Liver (tissue), 3 donors: Measurements from ENCODE around the gene ERICH6.

Experiments
- HNF4A ChIP-seq, 2 donors: conservative IDR thresholded peaks; 2 replicates each; pipeline ENCODE4 v1.6.1; 2016; ENCODE audit warnings: antibody characterized with exemption in 2 of 2, mild to moderate bottlenecking in 2 of 2
- NR2F2 ChIP-seq: IDR thresholded peaks from 2 replicates; pipeline ENCODE4 v1.6.1; 2016; ENCODE audit warnings: antibody characterized with exemption
- REST ChIP-seq: IDR thresholded peaks from 2 replicates; pipeline ENCODE4 v1.6.1; 2016; ENCODE audit warnings: antibody characterized with exemption, mild to moderate bottlenecking
- RXRA ChIP-seq, 2 donors: IDR thresholded peaks; 2 replicates each; pipeline ENCODE4 v1.6.1; 2017 to 2018; ENCODE audit warnings: antibody characterized with exemption in 2 of 2, mild to moderate bottlenecking in 1 of 2
- TF ChIP-seq, protein P1 (sequence below): fragments of 150-350 bp; IDR thresholded peaks from 2 replicates; pipeline ENCODE4 v1.5.1; 2017; ENCODE audit warnings: improper control_type of control experiment, low read depth, low read length; ENCODE audit not compliant: missing input control
- TF ChIP-seq, protein P2 (sequence below): IDR thresholded peaks from 2 replicates; pipeline ENCODE4 v1.6.1; 2016; ENCODE audit warnings: antibody characterized with exemption
- donor health status: healthy.
- donor health status: healthy.

DNA sequence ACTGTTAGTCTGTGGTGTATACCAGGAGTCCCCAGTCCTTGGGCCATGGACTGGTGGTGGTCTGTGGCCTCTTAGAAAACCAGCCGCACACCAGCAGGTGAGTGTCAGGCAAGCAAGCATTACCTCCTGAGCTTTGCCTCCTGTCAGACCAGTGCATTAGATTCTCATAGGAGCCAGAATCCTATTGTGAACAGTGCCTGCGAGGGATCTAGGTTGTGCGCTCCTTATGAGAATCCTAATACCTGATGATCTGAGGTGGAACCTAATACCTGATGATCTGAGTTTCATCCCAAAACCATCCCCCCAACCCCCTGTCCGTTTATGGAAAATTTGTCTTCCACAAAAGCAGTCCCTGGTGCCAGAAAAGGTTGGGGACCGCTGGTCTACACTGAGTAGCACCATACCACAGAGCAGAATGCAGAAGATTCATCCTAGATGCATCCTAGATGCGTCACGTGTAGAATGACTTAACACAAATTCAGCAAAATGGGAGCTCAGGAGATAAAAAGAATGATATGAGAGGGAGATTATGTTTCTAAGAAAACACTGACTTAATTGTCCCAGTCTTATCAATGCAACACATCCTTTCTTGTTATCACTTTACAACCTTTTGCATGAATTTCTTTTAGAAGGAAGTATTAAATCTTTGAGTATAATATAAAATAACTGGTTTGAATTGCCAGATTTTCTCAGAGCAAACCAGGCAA, 72.1 kb downstream of the ERICH6 start:
- TF ChIP-seq, protein P1, sequence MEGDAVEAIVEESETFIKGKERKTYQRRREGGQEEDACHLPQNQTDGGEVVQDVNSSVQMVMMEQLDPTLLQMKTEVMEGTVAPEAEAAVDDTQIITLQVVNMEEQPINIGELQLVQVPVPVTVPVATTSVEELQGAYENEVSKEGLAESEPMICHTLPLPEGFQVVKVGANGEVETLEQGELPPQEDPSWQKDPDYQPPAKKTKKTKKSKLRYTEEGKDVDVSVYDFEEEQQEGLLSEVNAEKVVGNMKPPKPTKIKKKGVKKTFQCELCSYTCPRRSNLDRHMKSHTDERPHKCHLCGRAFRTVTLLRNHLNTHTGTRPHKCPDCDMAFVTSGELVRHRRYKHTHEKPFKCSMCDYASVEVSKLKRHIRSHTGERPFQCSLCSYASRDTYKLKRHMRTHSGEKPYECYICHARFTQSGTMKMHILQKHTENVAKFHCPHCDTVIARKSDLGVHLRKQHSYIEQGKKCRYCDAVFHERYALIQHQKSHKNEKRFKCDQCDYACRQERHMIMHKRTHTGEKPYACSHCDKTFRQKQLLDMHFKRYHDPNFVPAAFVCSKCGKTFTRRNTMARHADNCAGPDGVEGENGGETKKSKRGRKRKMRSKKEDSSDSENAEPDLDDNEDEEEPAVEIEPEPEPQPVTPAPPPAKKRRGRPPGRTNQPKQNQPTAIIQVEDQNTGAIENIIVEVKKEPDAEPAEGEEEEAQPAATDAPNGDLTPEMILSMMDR: no peak
- TF ChIP-seq NR2F2 (no peak), HNF4A (conservative IDR thresholded peaks at IDR 0.05) (no peak), REST (no peak), RXRA (IDR thresholded peaks at IDR 0.05) (no peak)
- TF ChIP-seq, protein P2, sequence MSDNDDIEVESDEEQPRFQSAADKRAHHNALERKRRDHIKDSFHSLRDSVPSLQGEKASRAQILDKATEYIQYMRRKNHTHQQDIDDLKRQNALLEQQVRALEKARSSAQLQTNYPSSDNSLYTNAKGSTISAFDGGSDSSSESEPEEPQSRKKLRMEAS: no peak
